ENCODE results near the gene MYCBP2.
"Not testable (repeated sequence)": the region's sequence is repeated elsewhere in the genome, so short reads cannot be mapped to it uniquely, and the experiment has no call there.

Gene MYCBP2

DNA sequence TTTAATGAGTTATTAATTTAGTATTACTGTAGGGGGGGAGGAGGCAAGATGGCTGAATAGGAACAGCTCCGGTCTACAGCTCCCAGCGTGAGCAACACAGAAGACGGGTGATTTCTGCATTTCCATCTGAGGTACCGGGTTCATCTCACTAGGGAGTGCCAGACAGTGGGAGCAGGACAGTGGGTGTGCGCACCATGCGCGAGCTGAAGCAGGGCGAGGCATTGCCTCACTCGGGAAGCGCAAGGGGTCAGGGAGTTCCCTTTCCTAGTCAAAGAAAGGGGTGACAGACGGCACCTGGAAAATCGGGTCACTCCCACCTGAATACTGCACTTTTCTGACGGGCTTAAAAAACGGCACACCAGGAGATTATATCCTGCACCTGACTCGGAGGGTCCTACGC, 127.9 kb downstream of the MYCBP2 start:
- DNase-seq: not testable (repeated sequence)

DNA sequence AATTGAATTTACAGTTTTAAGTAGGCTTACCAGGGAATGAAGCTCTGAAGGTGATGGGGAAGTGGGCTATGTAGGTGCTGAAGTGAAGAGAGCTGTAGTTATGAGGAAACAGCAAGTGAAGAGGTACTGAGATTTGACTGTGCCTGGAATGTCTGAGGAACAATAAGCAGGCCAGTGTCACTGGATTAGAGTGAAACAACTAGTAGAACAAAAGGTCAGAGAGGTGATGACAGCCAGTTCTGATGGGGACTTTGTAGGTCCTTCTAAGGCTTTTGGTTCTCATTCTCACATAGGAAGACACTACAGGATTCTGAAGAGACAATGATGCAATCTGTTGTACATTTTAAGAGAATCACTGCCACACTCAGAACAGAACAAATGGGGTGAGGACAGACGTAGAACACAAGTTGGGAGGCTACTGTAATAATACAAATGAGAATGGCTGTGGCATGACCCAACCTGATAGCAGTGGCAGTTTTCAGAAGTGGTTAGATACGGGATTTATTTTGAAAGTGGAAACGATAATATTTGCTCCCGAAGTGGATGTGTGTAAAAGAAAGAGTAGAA, 130.8 kb downstream of the MYCBP2 start:
- DNase-seq: no peak

DNA sequence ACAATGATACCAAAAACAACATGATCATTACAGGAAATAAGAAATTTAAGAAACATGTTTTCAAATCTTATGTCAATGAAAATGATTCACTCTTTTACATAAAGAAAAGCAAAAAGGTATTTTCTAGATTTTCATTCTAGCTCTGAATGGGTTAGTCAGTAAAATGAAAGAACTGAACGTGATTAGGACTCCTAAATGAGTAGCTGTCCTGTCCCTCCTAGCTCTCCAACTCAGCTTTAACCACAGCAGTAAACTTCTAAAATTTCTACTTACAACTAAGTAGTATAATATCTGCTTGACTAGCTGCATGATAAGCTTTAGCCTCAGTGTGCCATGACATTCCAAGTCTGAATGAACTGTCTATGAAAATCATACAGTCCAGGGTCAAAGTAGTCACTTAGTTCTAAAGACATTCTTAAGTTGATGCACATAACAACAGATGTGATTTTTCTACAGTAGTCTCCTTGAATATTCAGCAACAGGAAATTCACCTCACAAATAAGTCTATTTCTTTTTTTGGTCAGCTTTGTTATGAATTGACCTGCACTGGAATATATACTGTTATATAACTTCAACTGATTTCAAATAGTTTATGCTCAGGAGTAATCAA, 136.4 kb downstream of the MYCBP2 start:
- DNase-seq: no peak

DNA sequence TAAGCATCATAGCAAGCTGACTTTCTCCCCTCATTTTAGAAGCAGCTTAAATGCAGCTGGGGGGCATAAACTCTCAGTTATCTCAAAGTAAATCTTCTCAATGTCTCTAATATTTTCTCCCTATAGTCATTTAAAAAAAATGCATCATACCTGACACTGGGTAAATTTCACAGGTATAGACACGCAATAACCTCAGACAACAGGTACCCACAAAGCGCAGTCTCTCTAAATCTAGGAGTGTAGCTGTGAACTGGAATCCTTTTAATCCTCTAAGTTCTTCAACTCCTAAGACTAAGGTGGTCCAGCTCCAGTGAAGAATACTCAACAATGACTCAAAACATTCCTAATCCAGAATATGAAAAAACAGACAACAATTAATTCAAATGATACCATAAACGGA, 141.2 kb downstream of the MYCBP2 start:
- DNase-seq: no peak

DNA sequence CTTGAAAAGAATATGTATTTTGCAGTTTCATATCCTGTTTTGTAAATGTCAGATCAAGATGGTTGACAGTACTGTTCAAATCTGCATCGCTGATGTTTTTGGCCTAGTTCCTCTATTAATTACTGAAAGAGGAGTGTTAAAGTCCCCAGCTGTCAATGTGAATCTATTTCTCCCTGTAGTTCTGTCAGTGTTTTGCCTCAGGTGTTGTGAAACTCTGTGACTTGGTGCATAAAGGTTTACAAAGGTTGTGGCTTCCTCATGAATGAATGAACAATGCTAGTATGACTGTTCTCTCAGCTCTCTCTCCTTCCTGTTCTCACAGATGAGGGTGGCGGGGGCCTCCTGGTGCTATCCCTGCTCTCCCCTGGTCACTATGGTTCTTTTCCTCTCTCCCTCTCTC, 142.4 kb downstream of the MYCBP2 start:
- no peak for DNase-seq

DNA sequence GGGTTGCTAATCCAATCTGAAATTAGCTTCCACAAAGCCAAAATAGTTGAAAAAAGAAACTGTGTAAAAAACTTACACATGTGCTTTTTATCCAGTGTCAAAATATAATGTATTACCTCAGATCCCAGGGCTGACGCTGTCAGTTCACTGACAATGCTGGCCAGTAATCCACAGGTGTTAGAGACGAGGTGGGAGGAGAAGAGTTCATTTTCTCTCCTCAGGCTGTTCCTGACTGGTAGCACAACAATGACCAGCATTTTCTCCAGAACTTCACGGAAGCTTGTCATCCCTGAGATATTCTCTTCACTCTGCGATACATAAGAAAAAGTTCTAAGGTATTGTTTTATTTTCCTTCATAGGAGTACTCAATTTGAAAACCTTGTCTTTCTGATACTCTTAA, 146.9 kb downstream of the MYCBP2 start:
- DNase-seq: no peak

DNA sequence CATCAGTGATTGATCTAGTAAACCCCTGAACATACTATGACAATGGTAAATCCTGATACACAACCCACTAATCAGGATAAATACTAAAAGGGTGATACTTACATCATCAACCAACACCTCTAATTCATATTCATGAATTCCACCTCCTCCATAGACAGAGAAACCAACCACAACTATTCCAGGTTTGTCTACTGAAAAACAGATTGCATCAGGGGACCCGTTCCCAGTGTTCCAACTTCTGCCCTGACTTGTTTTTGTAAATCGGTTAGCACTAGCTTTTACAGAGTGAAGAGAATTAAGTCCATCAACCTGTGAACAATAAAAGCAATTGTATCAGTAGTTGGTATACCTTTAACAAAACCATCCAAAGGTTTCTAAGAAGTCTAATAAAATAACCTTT, 149.2 kb downstream of the MYCBP2 start:
- no peak for DNase-seq

DNA sequence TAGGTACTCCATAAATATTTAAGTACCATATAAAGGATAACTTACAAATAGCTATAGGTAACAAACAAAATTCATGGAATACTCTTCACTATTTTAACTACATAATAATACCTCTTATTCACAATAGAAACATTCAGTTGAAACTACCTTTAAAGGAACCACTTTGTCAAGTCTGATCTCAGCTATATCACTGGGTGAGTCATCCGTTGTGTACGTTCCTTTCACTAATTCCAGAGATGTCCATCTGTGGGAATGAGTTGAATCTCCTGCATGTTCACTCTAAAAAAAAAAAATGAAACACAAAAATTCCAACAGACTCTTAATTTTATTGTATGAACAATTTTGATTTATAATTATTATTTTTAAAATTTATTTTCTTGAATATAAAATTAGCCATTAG, 150.5 kb downstream of the MYCBP2 start:
- no peak for DNase-seq

DNA sequence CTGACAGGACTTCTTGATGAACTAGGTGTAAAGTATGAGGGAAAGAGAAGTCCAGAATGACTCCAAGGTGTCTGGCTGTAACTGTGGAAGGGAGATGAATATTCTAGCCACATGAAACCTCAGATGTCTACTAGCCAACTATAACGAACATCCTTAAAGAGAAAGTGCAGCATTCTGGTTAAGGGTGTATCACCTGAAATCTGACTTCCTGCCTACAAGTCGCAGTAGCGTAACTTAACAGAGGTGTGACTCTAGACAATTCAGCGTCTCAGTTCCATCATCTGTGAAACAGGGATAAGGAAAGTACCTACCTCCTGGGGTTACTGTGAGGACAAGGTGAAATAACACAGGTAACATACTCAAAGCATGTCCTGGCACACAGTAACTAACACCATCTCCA, 154.2 kb downstream of the MYCBP2 start:
- DNase-seq: no peak

DNA sequence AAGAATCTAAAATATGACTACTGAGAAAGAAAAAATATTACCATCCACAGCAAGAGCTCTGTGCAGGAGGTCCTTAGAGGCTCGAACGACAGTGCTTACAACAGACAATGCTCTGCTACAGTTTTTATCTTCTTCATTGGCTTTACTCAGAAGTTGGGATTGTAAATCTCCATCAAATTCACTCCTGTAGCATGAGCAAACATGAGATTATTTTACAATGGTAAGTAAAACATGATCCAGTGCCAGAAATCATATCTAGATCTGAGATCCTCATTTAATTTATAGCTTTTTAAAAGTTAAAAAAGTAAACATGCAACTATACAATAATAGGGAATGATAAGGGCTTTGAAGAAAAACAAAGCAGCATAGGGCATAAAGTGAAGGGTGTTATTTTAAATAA, 155.4 kb downstream of the MYCBP2 start:
- no peak for DNase-seq

DNA sequence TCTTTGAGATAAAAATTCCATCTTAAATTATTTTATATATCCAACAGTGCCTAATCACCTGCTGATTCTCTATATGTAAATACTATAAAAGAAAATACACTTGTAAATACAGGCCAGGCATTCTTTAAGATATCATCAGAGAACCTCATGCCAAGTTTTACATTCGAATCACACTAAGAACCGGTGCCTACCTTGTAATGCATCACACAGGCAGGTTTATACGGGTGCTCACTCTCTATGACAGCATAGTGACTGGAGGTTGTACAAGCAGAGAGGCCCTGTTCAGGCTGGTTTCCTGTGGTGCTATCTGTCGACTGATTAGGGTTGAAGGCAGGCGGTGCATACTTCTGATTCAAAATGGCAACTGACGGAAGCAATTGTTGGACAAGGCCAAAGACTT, 158.7 kb downstream of the MYCBP2 start:
- no peak for DNase-seq

DNA sequence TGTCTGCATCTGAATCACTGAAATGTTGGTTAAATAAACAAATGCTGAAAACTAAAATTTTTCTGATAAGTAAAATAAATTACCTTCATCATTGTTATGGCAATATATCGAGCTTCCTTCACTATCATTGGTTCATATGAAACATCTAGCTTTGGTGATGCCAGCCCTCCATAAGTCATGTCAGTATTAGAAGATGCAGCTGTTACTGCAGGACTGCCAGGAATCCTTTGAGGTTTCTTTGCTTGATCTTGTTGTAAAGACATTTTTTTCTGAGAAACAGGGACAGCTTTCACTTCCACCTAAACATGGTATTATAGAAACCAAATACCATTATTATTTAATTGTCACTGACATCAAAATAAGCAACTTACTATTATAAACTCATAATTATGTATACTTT, 176.2 kb downstream of the MYCBP2 start:
- no peak for DNase-seq

DNA sequence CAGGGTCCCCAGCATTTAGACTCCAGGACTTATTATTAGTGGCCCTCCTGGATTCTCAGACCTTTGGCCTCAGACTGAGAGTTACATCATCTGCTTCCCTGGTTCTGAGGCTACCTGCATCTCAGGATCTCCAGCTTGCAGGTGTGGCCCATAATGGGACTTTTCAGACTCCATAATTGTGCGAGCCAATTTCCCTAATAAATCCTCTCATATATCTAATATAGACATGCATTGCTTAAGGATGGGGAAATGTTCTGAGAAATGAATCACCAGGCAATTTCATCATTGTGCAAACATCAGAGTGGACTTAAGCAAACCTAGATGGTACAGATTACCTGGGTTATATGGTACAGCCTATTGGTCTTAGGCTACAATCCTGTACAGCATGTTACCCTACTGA, 183.5 kb downstream of the MYCBP2 start:
- DNase-seq: no peak

DNA sequence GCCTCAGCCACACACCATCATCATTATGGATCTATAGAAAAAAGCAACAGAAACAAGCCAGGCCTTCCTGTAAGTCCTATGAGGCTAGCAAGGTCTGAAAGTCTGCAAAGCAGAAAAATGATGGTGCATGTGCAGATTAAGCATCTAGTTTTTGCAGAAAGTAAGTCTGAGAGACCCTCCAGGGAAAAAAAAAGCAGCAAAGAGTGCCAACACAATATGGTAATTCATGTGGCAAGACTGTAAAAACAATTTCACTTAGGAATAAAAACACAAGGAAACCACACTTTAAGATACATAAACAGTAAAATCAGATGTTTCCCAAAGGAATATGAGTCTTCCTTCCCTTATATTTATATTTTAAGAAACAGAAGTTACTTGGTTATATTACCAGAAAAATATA, 187.6 kb downstream of the MYCBP2 start:
- DNase-seq: no peak

DNA sequence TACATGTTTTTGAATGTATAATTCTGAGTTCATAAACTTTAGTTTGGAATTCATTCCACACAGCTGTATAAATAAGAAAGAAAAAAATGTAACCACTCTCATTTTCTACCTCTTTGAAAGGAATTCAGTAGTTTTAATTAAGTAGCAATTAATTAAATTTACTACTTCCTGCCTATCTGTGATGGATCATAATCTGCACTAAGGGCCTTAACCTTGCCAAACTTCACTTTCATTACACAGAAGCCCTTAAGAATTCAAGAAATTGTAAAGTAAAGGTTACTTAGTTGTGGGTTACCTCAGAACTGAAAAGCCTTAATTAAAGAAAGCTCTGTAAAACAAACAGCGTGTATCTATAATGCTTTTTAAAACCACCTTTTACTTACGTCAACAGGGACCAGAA, 188.1 kb downstream of the MYCBP2 start:
- no peak for DNase-seq

DNA sequence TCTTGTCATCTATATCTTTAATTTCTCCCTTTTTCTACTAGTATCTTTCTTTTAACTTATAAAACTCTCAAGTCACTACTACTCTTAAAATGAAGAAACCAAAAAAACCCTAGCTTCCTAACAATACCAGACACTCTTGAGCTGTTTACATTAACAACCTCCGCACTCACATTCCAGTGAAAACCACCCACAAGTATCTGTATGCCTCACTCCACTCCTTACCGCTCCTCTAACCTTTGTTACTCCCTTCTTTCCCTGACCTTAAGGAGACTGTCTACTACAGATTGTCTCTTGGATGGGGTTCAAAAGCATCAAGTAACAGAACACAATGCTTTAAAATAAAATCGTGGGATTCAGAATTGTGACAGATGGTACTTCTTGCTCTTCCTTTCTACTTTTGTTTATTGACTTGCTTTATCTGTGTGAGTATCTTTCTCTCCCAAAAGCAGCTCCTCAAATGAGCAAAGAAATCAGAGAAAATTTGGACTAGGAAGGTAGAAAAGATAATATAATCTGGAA, 189.9 kb downstream of the MYCBP2 start:
- no peak for DNase-seq

DNA sequence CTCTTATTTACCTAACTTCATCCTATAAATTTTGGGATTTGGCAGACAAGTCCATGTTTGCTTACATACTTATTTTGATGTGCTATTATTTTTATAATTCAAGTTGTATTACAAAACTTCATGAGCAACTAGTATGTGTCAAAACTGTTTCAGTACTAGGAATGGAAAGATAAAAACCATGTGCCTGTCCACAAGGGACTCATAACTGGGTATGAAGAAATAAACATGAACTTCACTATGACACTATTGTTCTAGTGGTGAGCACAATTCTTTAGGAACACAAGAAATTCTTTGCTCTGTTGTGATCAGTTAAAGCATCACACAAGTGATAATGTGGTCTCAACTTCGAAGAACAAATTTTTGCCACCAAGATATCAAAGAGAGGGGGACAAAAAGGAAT, 202.5 kb downstream of the MYCBP2 start:
- DNase-seq: no peak

DNA sequence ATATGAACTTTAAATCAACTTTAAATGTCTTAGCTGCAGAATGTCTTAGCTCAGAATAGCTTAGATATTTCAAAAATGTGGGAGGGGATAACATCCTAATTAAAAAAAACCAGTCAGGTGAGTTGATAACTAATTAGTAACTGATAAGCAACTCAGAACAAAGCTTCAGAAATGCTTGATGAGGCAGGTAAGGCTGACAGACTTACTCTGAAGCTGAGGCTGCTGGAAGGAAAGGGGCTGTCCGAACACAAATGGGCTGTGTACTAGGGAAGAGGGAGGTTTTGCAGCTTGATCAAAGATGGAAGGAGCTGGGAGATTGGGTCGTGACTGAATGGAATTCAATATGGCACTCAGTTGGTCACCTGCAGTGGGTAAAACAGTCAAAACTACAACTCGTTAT, 208.8 kb downstream of the MYCBP2 start:
- no peak for DNase-seq

DNA sequence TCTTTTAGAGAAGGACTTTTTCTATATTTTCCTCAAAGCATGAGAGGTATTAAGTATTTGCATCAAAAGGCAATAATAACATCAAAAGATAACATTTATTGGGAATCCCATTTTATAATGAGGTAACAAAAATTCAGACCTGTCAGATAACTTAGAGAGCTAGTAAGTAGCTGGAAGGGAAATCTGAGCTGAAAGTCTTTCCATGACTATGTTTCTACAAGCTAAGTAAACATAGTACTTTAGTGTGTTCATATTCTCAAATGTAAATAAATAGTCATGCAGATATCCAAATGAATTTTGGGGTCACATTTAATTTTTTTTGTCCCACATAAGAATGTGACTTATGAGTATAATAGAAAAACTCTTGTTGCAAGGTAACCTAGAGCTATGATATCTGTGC, 212.6 kb downstream of the MYCBP2 start:
- no peak for DNase-seq

DNA sequence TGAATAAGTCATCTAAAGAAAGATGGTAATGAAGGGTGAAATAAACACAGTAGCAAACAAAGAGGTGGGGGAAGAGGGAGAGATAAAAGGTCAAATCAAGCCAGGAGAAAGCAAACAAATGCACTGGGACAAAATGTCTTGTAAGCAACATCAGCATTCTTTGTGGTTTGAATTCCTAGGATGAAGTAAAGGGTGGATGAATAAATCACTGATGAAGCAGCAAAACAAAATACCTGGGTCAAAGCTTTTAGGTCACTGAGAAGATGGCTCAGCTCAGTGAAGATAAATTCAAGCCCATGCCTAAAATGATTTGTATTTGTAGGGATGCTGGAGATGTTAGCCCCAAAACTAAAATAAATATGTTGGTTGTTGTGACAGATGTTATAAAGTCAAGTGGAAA, 213.4 kb downstream of the MYCBP2 start:
- no peak for DNase-seq

DNA sequence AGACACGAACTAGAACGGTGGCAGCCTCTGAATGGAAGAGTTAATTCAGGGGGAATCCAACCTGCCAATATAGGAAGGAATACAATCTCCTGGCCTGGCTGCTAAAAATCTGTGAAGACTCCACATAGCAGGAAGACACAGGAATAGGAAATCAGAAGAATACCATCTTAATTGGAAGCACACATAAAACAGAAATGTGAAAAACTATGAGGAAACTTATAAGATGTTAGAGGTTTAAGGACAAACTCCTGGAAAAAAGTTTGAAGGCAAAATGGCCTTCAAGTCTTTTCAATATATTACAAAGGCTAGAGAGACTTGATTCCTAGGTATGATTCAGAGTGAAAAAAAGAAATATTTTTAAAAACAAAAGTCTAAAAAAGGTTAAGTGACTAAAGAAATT, 221.8 kb downstream of the MYCBP2 start:
- no peak for DNase-seq

DNA sequence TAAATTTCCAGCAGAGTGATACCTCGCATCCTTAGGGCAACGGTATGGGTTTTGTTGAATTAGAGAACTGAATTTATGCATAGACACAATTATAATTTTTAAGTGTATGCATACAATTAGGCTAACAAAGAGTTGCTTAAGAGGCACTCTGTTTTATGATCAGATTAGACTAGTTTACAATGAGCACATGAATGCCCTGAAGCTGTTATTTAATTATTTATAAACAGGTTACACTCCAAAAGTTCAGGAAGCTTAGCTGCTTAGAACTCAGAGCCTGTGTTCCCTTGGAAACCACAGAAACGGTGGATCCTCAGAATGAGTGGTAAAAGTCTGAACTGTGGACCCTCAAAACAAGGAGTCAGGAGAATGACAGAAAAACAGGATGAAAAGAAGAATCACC, 227.5 kb downstream of the MYCBP2 start:
- DNase-seq: no peak

DNA sequence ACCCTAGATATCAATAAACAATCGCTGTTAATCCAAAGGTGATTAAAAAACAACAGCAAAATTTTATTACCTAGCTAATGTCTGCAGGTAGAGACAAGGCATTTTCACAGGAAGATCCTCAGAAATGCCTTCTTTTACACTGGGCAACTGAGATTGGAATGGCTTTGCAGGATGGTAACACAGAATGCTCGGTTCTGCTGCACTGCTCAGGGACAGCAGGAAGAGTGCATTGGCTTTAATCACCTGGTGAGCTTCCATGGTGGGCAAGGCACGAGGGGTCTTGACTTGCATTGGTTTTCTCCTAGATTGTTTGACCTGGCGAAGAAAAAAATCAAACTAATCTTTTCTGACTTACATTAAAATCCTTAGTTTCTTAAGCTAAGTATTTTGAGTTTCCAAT, 231.6 kb downstream of the MYCBP2 start:
- no peak for DNase-seq

DNA sequence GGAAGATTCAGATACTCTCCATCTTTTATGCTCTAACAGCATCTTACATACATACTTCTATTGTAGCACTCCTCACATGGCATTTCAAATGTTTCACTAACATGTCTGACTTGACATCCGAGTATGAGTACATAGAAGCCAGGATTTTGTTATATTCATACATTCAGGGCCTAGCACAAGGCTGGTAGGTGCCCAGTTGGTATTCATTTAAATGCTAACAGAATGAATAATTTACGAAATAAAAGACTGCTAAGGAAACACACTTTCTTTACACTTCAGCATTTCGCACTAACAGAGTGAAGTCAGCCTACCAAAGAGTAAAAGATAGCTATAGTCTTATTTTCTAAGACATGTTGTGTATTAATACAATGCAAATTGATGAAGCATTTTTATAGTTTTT, 232.1 kb downstream of the MYCBP2 start:
- DNase-seq: no peak

DNA sequence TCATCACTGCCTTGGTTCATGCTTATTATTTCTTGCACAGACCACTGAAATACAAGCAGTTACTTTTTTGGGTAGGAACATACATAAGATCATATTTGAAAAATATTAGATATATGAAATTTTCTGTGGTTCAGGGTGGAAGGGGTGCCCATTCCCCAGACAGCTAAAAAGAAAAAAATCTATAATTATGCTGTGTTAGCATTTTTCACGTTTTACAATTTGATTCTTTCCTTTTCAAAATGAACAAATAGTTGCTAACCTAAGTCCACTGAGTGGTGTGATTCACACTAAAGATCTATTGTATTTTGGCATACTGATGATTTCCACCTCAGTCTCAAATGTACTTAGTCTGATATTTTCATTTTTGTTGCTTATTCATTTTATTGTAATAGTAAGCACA, 233.2 kb downstream of the MYCBP2 start:
- no peak for DNase-seq
